DMS 273 treated with DMSO at 0.1 percent for 48 hours (cell line): ENCODE results near the gene HSPA6.
"Not testable (repeated sequence)": the region's sequence is repeated elsewhere in the genome, so short reads cannot be mapped to it uniquely, and the experiment has no call there.

ENCODE experiments used
- DNase-seq: peaks from one replicate; lab custom pipeline; 2025; lab: John Stamatoyannopoulos, UW

HSPA6 gene

DNA sequence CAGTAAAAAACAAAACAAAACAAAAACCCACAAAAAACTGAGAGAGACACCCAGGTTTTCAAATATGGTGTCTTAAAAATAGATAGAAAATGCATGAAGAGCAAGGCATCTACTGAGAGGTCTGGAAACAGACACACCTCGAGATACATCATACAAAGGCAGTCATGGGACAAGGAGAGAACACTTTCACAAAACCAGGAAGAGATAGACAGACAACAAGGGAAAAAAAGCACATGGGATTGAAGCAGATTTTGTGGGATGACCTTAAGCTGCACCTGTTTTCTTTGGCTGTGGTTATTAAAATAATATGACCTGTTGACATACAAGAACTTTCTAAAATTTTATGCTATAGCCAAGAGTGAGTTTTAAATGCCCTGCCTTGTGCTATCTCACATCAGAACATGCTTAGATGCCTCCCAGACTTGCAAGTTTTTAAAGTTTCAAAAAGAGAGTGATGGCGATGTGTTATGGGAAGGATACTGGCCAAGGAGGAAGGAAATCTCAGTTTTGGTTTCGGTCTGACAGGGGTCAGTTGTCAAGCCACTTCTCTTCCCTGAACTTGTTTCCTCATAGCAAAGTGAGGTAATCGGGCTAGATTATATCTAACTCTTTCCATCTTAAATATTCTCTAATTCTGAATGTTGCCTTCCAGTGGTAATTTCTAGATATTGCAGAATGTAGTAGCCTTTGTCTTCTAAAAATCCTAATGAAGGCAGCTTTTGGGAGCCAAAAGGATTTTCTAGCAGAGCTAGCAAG lies 36.8 kb downstream of the HSPA6 start:
- not testable (repeated sequence) for DNase-seq

DNA sequence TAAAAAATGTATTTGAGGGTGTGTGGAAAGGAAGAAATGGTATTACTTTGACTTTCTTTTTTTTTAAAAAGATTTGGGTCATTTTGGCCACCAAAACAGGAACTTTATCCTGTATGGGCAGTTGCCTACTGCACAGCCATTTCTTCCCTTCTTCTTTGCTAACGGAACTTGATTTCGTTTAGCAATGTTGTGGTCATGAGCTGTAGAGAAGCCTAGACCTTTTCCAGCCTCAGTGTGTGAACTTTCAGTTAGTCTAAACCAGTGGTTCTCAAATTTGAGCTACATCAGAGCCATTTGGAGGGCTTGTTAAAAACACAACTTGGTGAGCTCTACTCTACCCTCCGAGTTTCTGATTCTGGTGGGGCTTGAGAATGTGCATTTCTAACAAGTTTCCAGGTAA lies 38.1 kb downstream of the HSPA6 start:
- not testable (repeated sequence) for DNase-seq

DNA sequence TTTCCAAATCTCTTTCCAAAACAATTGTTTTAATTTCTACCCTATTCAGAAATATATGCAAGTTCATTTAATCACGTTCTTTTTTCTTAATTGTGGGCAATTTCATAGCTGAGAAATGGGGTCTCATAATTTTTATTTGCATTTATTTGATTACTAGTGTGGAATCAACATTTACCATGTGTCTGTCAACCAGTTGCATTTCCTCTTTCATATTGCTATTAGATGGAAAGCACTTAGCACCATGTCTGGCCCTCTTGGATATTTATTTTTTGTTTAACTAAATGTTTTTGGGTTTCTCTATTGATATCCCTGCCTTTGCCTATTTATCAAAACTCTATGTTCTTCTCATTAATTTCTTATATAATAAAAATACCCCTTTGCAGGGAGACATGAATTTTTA lies 39.2 kb downstream of the HSPA6 start:
- not testable (repeated sequence) for DNase-seq

DNA sequence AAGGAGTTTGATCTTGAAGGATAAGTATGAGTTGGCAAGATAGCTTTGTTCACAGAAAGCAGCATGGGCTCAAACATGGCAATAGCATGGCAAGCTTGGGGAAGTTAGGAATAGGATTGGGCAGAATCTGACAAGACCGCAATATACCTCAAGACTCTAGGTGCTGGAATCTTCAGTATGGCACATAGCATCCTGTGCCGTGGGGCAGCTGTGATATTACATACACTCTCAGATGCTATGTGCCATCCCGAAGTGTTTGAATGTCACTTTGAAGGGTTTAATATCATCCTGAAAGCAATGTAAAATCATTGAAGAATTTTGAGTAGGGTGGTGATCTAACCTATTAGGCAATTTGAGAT lies 42.2 kb downstream of the HSPA6 start:
- DNase-seq = not testable (repeated sequence)

DNA sequence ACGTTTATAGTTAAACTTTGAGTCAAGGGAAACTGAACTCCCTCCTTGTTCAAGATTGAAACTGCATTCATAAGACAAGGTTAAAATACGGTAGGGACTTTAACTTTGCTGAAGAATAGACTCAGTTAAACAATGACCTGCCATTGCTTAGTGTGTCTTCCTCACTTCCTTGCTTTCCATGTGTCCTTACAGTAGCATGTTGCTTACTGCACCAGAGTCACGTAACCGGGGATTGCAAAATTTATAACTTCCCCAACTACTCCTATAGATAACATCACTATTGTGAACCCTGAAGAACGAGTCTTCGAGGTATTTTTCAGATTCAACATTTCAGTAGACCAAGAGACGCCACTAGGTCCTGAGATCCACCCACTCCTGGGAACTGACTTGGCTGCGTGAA lies 47.4 kb downstream of the HSPA6 start:
- not testable (repeated sequence) for DNase-seq
